ENCODE data around the gene KCNK10. TPM values are rescaled to one million over a fixed set of nuclear protein-coding genes. Genes with fewer than 3 reads are reported as not detected.
A peak's percentile ranks its signal among the peaks of the same experiment; 100 is the strongest.

The KCNK10 gene
- total RNA-seq, 1 donor from 2014 or later = 11.5 TPM

- H3K27ac Mint-ChIP-seq (ENCODE audit: unreplicated experiment) = no peak overlapping the region
- H3K4me3 Mint-ChIP-seq = peak overlapping the region; percentile 95
- peaks cover 26% of the 10 kb centered on the region for H3K4me1 Mint-ChIP-seq
- H3K36me3 Mint-ChIP-seq (ENCODE audit: low read depth) = no peaks in the 10 kb centered on the region
- H3K27me3 Mint-ChIP-seq (ENCODE audit: low read depth) = peaks cover 70% of the 10 kb centered on the region
- TF ChIP-seq CTCF (conservative IDR thresholded peaks at IDR 0.05) = no peak
- no peaks in the 10 kb centered on the region for H3K9me3 Mint-ChIP-seq
- no peak for DNase-seq (ENCODE audit: low read depth, low spot score)
These were observed 2.8 kb upstream of the KCNK10 start for GRCh38 chr14:88325883-88326282.

- no peaks in the 10 kb centered on the region for H3K36me3 Mint-ChIP-seq (ENCODE audit: low read depth)
- DNase-seq (ENCODE audit: low read depth, low spot score) = no peak
- H3K27ac Mint-ChIP-seq (ENCODE audit: unreplicated experiment) = no peak overlapping the region
- H3K4me1 Mint-ChIP-seq = peaks cover 26% of the 10 kb centered on the region
- TF ChIP-seq CTCF (conservative IDR thresholded peaks at IDR 0.05) = no peak
- peak overlapping the region; percentile 95 for H3K4me3 Mint-ChIP-seq
- peaks cover 63% of the 10 kb centered on the region for H3K27me3 Mint-ChIP-seq (ENCODE audit: low read depth)
- H3K9me3 Mint-ChIP-seq = no peaks in the 10 kb centered on the region
These were observed 1.9 kb upstream of the KCNK10 start for GRCh38 chr14:88324930-88325329.

GRCh38 chr14:88324491-88324890 is 1.4 kb upstream of the KCNK10 start:
- H3K36me3 Mint-ChIP-seq (ENCODE audit: low read depth) = no peaks in the 10 kb centered on the region
- DNase-seq (ENCODE audit: low read depth, low spot score) = no peak
- no peak overlapping the region for H3K27ac Mint-ChIP-seq (ENCODE audit: unreplicated experiment)
- peak overlapping the region; percentile 95 for H3K4me3 Mint-ChIP-seq
- H3K4me1 Mint-ChIP-seq = peaks cover 26% of the 10 kb centered on the region
- peaks cover 58% of the 10 kb centered on the region for H3K27me3 Mint-ChIP-seq (ENCODE audit: low read depth)
- H3K9me3 Mint-ChIP-seq = no peaks in the 10 kb centered on the region
- no peak for TF ChIP-seq CTCF (conservative IDR thresholded peaks at IDR 0.05)

GRCh38 chr14:88323523-88324199 is 592 bp upstream of the KCNK10 start:
- Mint-ChIP-seq H3K27me3 (ENCODE audit: low read depth) (peaks cover 50% of the 10 kb centered on the region), H3K4me1 (peaks cover 26% of the 10 kb centered on the region), H3K9me3 (no peaks in the 10 kb centered on the region), H3K27ac (ENCODE audit: unreplicated experiment) (no peak overlapping the region), H3K36me3 (ENCODE audit: low read depth) (no peaks in the 10 kb centered on the region), H3K4me3 (peak overlapping the region; percentile 87)
- TF ChIP-seq CTCF (conservative IDR thresholded peaks at IDR 0.05) = no peak
- DNase-seq (ENCODE audit: low read depth, low spot score) = peak; percentile 61

- Mint-ChIP-seq H3K4me3 (no peak overlapping the region), H3K4me1 (peaks cover 31% of the 10 kb centered on the region), H3K36me3 (ENCODE audit: low read depth) (no peaks in the 10 kb centered on the region), H3K27me3 (ENCODE audit: low read depth) (peaks cover 39% of the 10 kb centered on the region), H3K9me3 (no peaks in the 10 kb centered on the region), H3K27ac (ENCODE audit: unreplicated experiment) (no peak overlapping the region)
- no peak for TF ChIP-seq CTCF (conservative IDR thresholded peaks at IDR 0.05)
- DNase-seq (ENCODE audit: low read depth, low spot score) = no peak
These were observed 474 bp downstream of the KCNK10 start for GRCh38 chr14:88322504-88323085.
